ENCODE data around the gene NCAPG.
"Not testable (repeated sequence)": the region's sequence is repeated elsewhere in the genome, so short reads cannot be mapped to it uniquely, and the experiment has no call there.

Gene NCAPG

GRCh38 chr4:17816142-17816541 is 5.4 kb downstream of the NCAPG start:
- H3K27ac ChIP-seq (ENCODE audit: low read depth, low read length), result no peak overlapping the region
- no peaks in the 10 kb centered on the region for H3K27me3 ChIP-seq (ENCODE audit: insufficient read depth, low read length, poor library complexity)
- H3K18ac ChIP-seq (ENCODE audit: low read length), result no peak overlapping the region
- no peaks in the 10 kb centered on the region for H3K79me1 ChIP-seq (ENCODE audit: low read length)
- H3K56ac ChIP-seq (ENCODE audit: low read length), result no peak overlapping the region
- DNase-seq, result no peak
- H3K79me2 ChIP-seq (ENCODE audit: control insufficient read depth, insufficient read depth, low read length), result peaks cover 29% of the 10 kb centered on the region
- WGBS (ENCODE audit: extremely low coverage, insufficient coverage, low lambda C conversion rate), result no CpG with 5 or more reads among the region's 12 CpGs
- no peaks in the 10 kb centered on the region for H3K4me1 ChIP-seq (ENCODE audit: control insufficient read depth, low read depth, low read length)
- no peaks in the 10 kb centered on the region for H3K36me3 ChIP-seq (ENCODE audit: control insufficient read depth, insufficient read depth, low read length)
- H3K23ac ChIP-seq (ENCODE audit: low read length), result no peak overlapping the region
- H2BK5ac ChIP-seq (ENCODE audit: low read length), result no peak overlapping the region
- no peak overlapping the region for H3K4me3 ChIP-seq (ENCODE audit: low read length)
- H2AK5ac ChIP-seq (ENCODE audit: low read length), result no peak overlapping the region
- no peak overlapping the region for H4K5ac ChIP-seq (ENCODE audit: low read length)
- no peak overlapping the region for H4K8ac ChIP-seq (ENCODE audit: low read depth, low read length)
- no peak overlapping the region for H2BK15ac ChIP-seq (replicated peaks; ENCODE audit: low read depth)
- no peak overlapping the region for H3K4ac ChIP-seq (ENCODE audit: low read depth, low read length)
- no peak overlapping the region for H3K4me2 ChIP-seq (ENCODE audit: low read length)
- H3K9ac ChIP-seq (ENCODE audit: low read length), result no peak overlapping the region
- no peak overlapping the region for H2BK120ac ChIP-seq (ENCODE audit: low read depth, low read length)

GRCh38 chr4:17817027-17817426 is 6.2 kb downstream of the NCAPG start:
- Histone ChIP-seq H3K4ac (ENCODE audit: low read depth, low read length) (no peak overlapping the region), H3K4me2 (ENCODE audit: low read length) (no peak overlapping the region), H3K79me2 (ENCODE audit: control insufficient read depth, insufficient read depth, low read length) (peaks cover 20% of the 10 kb centered on the region), H3K79me1 (ENCODE audit: low read length) (no peaks in the 10 kb centered on the region), H2AK5ac (ENCODE audit: low read length) (no peak overlapping the region), H3K18ac (ENCODE audit: low read length) (no peak overlapping the region), H3K23ac (ENCODE audit: low read length) (no peak overlapping the region), H4K5ac (ENCODE audit: low read length) (no peak overlapping the region), H3K9ac (ENCODE audit: low read length) (no peak overlapping the region), H3K56ac (ENCODE audit: low read length) (no peak overlapping the region), H2BK15ac (replicated peaks; ENCODE audit: low read depth) (no peak overlapping the region), H2BK120ac (ENCODE audit: low read depth, low read length) (no peak overlapping the region), H3K36me3 (ENCODE audit: control insufficient read depth, insufficient read depth, low read length) (no peaks in the 10 kb centered on the region), H3K4me1 (ENCODE audit: control insufficient read depth, low read depth, low read length) (no peaks in the 10 kb centered on the region), H4K8ac (ENCODE audit: low read depth, low read length) (no peak overlapping the region), H3K27me3 (ENCODE audit: insufficient read depth, low read length, poor library complexity) (no peaks in the 10 kb centered on the region), H3K27ac (ENCODE audit: low read depth, low read length) (no peak overlapping the region), H2BK5ac (ENCODE audit: low read length) (no peak overlapping the region), H3K4me3 (ENCODE audit: low read length) (no peak overlapping the region)
- no CpG with 5 or more reads among the region's 5 CpGs for WGBS (ENCODE audit: extremely low coverage, insufficient coverage, low lambda C conversion rate)
- peak; percentile 53 for DNase-seq

GRCh38 chr4:17823871-17824669 is 13.3 kb downstream of the NCAPG start:
- Histone ChIP-seq H3K18ac (ENCODE audit: low read length) (no peak overlapping the region), H3K79me2 (ENCODE audit: control insufficient read depth, insufficient read depth, low read length) (no peaks in the 10 kb centered on the region), H3K79me1 (ENCODE audit: low read length) (no peaks in the 10 kb centered on the region), H2BK120ac (ENCODE audit: low read depth, low read length) (no peak overlapping the region), H2BK5ac (ENCODE audit: low read length) (no peak overlapping the region), H3K4me2 (ENCODE audit: low read length) (no peak overlapping the region), H4K8ac (ENCODE audit: low read depth, low read length) (no peak overlapping the region), H4K5ac (ENCODE audit: low read length) (no peak overlapping the region), H3K4ac (ENCODE audit: low read depth, low read length) (no peak overlapping the region), H3K9ac (ENCODE audit: low read length) (no peak overlapping the region), H3K4me1 (ENCODE audit: control insufficient read depth, low read depth, low read length) (no peaks in the 10 kb centered on the region), H3K27me3 (ENCODE audit: insufficient read depth, low read length, poor library complexity) (no peaks in the 10 kb centered on the region), H2AK5ac (ENCODE audit: low read length) (no peak overlapping the region), H2BK15ac (replicated peaks; ENCODE audit: low read depth) (no peak overlapping the region), H3K27ac (ENCODE audit: low read depth, low read length) (no peak overlapping the region), H3K56ac (ENCODE audit: low read length) (no peak overlapping the region), H3K23ac (ENCODE audit: low read length) (no peak overlapping the region), H3K36me3 (ENCODE audit: control insufficient read depth, insufficient read depth, low read length) (peaks cover 2% of the 10 kb centered on the region), H3K4me3 (ENCODE audit: low read length) (no peak overlapping the region)
- DNase-seq, result no peak
- WGBS (ENCODE audit: extremely low coverage, insufficient coverage, low lambda C conversion rate), result no CpG with 5 or more reads among the region's 1 CpG

GRCh38 chr4:17846266-17846665 is 35.5 kb downstream of the NCAPG start:
- no peak overlapping the region for H3K23ac ChIP-seq (ENCODE audit: low read length)
- no peak for DNase-seq
- H3K4me1 ChIP-seq (ENCODE audit: control insufficient read depth, low read depth, low read length), result no peaks in the 10 kb centered on the region
- H3K4ac ChIP-seq (ENCODE audit: low read depth, low read length), result no peak overlapping the region
- no peak overlapping the region for H3K18ac ChIP-seq (ENCODE audit: low read length)
- H3K56ac ChIP-seq (ENCODE audit: low read length), result no peak overlapping the region
- H3K9ac ChIP-seq (ENCODE audit: low read length), result no peak overlapping the region
- H3K36me3 ChIP-seq (ENCODE audit: control insufficient read depth, insufficient read depth, low read length), result peaks cover 6% of the 10 kb centered on the region
- no peaks in the 10 kb centered on the region for H3K79me2 ChIP-seq (ENCODE audit: control insufficient read depth, insufficient read depth, low read length)
- no peaks in the 10 kb centered on the region for H3K79me1 ChIP-seq (ENCODE audit: low read length)
- no peak overlapping the region for H4K8ac ChIP-seq (ENCODE audit: low read depth, low read length)
- WGBS (ENCODE audit: extremely low coverage, insufficient coverage, low lambda C conversion rate), result no CpG with 5 or more reads among the region's 2 CpGs
- H3K4me3 ChIP-seq (ENCODE audit: low read length), result no peak overlapping the region
- H2AK5ac ChIP-seq (ENCODE audit: low read length), result no peak overlapping the region
- no peak overlapping the region for H2BK5ac ChIP-seq (ENCODE audit: low read length)
- H2BK15ac ChIP-seq (replicated peaks; ENCODE audit: low read depth), result no peak overlapping the region
- H2BK120ac ChIP-seq (ENCODE audit: low read depth, low read length), result no peak overlapping the region
- no peak overlapping the region for H4K5ac ChIP-seq (ENCODE audit: low read length)
- H3K27me3 ChIP-seq (ENCODE audit: insufficient read depth, low read length, poor library complexity), result no peaks in the 10 kb centered on the region
- no peak overlapping the region for H3K27ac ChIP-seq (ENCODE audit: low read depth, low read length)
- H3K4me2 ChIP-seq (ENCODE audit: low read length), result no peak overlapping the region

GRCh38 chr4:17850295-17850694 is 39.5 kb downstream of the NCAPG start:
- not testable (repeated sequence) for H3K18ac ChIP-seq (ENCODE audit: low read length); H2AK5ac ChIP-seq (ENCODE audit: low read length); H3K9ac ChIP-seq (ENCODE audit: low read length); H3K56ac ChIP-seq (ENCODE audit: low read length); H3K27me3 ChIP-seq (ENCODE audit: insufficient read depth, low read length, poor library complexity); H4K5ac ChIP-seq (ENCODE audit: low read length); H2BK15ac ChIP-seq (replicated peaks; ENCODE audit: low read depth); DNase-seq; H3K4ac ChIP-seq (ENCODE audit: low read depth, low read length); H3K27ac ChIP-seq (ENCODE audit: low read depth, low read length); H3K4me3 ChIP-seq (ENCODE audit: low read length); H3K23ac ChIP-seq (ENCODE audit: low read length); H3K4me2 ChIP-seq (ENCODE audit: low read length); H3K4me1 ChIP-seq (ENCODE audit: control insufficient read depth, low read depth, low read length); H2BK5ac ChIP-seq (ENCODE audit: low read length); H3K36me3 ChIP-seq (ENCODE audit: control insufficient read depth, insufficient read depth, low read length); H3K79me2 ChIP-seq (ENCODE audit: control insufficient read depth, insufficient read depth, low read length); H2BK120ac ChIP-seq (ENCODE audit: low read depth, low read length); H3K79me1 ChIP-seq (ENCODE audit: low read length); H4K8ac ChIP-seq (ENCODE audit: low read depth, low read length)
- WGBS (ENCODE audit: extremely low coverage, insufficient coverage, low lambda C conversion rate), result no CpG with 5 or more reads among the region's 1 CpG

- Histone ChIP-seq H3K4me1 (ENCODE audit: control insufficient read depth, low read depth, low read length) (no peaks in the 10 kb centered on the region), H3K4me2 (ENCODE audit: low read length) (no peak overlapping the region), H3K36me3 (ENCODE audit: control insufficient read depth, insufficient read depth, low read length) (no peaks in the 10 kb centered on the region), H2BK15ac (replicated peaks; ENCODE audit: low read depth) (no peak overlapping the region), H3K4me3 (ENCODE audit: low read length) (no peak overlapping the region), H4K5ac (ENCODE audit: low read length) (no peak overlapping the region), H3K4ac (ENCODE audit: low read depth, low read length) (no peak overlapping the region), H3K27ac (ENCODE audit: low read depth, low read length) (no peak overlapping the region), H3K27me3 (ENCODE audit: insufficient read depth, low read length, poor library complexity) (no peaks in the 10 kb centered on the region), H3K18ac (ENCODE audit: low read length) (no peak overlapping the region), H3K79me2 (ENCODE audit: control insufficient read depth, insufficient read depth, low read length) (no peaks in the 10 kb centered on the region), H2BK120ac (ENCODE audit: low read depth, low read length) (no peak overlapping the region), H2AK5ac (ENCODE audit: low read length) (no peak overlapping the region), H3K56ac (ENCODE audit: low read length) (no peak overlapping the region), H3K23ac (ENCODE audit: low read length) (no peak overlapping the region), H3K9ac (ENCODE audit: low read length) (no peak overlapping the region), H2BK5ac (ENCODE audit: low read length) (no peak overlapping the region), H4K8ac (ENCODE audit: low read depth, low read length) (no peak overlapping the region), H3K79me1 (ENCODE audit: low read length) (no peaks in the 10 kb centered on the region)
- no peak for DNase-seq
These were observed 41.2 kb downstream of the NCAPG start for GRCh38 chr4:17851959-17852358.
